HG03442 (cell line): ENCODE results near the gene GALE.
"Not testable (repeated sequence)": the region's sequence is repeated elsewhere in the genome, so short reads cannot be mapped to it uniquely, and the experiment has no call there.

Source experiments
- ATAC-seq: cut with Tn5 transposase; IDR thresholded peaks from one replicate; pipeline ENCODE4 v1.9.1; 2021; ENCODE audit warnings: mild to moderate bottlenecking, moderate library complexity; ENCODE audit not compliant: unreplicated experiment

GALE gene

GRCh38 chr1:23800400-23801337 is at the start of gene GALE:
Gene GALE (minus strand): TSS chr1:23800754. CDS start chr1:23799007, 1,747 bp downstream.
- ATAC-seq: peak; percentile 77

GRCh38 chr1:23848673-23849616 is 48.4 kb upstream of the GALE start:
- ATAC-seq: no peak

- not testable (repeated sequence) for ATAC-seq
Observed at GRCh38 chr1:23847482-23848095, 47.0 kb upstream of the GALE start.

- no peak for ATAC-seq
Observed at GRCh38 chr1:23845163-23845562, 44.6 kb upstream of the GALE start.

- ATAC-seq: no peak
Observed at GRCh38 chr1:23843644-23844043, 43.1 kb upstream of the GALE start.

- peak; percentile 45 for ATAC-seq
Observed at GRCh38 chr1:23838401-23838866, 37.9 kb upstream of the GALE start.

GRCh38 chr1:23837908-23838307 is 37.4 kb upstream of the GALE start:
- ATAC-seq: no peak

GRCh38 chr1:23836037-23836436 is 35.5 kb upstream of the GALE start:
- ATAC-seq: no peak

- not testable (repeated sequence) for ATAC-seq
Observed at GRCh38 chr1:23834156-23834555, 33.6 kb upstream of the GALE start.

GRCh38 chr1:23827717-23828116 is 27.2 kb upstream of the GALE start:
- ATAC-seq: no peak

- ATAC-seq: not testable (repeated sequence)
Observed at GRCh38 chr1:23826590-23826989, 26.0 kb upstream of the GALE start.

GRCh38 chr1:23825762-23826522 is 25.4 kb upstream of the GALE start:
- ATAC-seq: peak; percentile 41

- ATAC-seq: peak; percentile 75
Observed at GRCh38 chr1:23825076-23825761, 24.7 kb upstream of the GALE start, which contains the start of gene HMGCL. Gene HMGCL (minus strand): TSS chr1:23825429. CDS start chr1:23825415, 14 bp downstream.

GRCh38 chr1:23824711-23825075 is 24.1 kb upstream of the GALE start:
- ATAC-seq: no peak

GRCh38 chr1:23823767-23824166 is 23.2 kb upstream of the GALE start:
- no peak for ATAC-seq

- ATAC-seq: no peak
Observed at GRCh38 chr1:23817633-23818032, 17.1 kb upstream of the GALE start.

- no peak for ATAC-seq
Observed at GRCh38 chr1:23816906-23817305, 16.4 kb upstream of the GALE start.

GRCh38 chr1:23816361-23816760 is 15.8 kb upstream of the GALE start:
- ATAC-seq: no peak

- ATAC-seq: no peak
Observed at GRCh38 chr1:23814016-23814415, 13.5 kb upstream of the GALE start.
